ENCODE results near the gene CSRNP3.

GRCh38 chr2:165660361-165660760 is 190.9 kb downstream of the CSRNP3 start:
- TF ChIP-seq, protein P1, sequence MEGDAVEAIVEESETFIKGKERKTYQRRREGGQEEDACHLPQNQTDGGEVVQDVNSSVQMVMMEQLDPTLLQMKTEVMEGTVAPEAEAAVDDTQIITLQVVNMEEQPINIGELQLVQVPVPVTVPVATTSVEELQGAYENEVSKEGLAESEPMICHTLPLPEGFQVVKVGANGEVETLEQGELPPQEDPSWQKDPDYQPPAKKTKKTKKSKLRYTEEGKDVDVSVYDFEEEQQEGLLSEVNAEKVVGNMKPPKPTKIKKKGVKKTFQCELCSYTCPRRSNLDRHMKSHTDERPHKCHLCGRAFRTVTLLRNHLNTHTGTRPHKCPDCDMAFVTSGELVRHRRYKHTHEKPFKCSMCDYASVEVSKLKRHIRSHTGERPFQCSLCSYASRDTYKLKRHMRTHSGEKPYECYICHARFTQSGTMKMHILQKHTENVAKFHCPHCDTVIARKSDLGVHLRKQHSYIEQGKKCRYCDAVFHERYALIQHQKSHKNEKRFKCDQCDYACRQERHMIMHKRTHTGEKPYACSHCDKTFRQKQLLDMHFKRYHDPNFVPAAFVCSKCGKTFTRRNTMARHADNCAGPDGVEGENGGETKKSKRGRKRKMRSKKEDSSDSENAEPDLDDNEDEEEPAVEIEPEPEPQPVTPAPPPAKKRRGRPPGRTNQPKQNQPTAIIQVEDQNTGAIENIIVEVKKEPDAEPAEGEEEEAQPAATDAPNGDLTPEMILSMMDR (IDR thresholded peaks at IDR 0.05): no peak
- TF ChIP-seq POLR2A (IDR thresholded peaks at IDR 0.05): no peak

Measured in heart left ventricle (tissue), 13 donors.